Adrenal gland (tissue), 12 donors: ENCODE data around the gene IDH1. TPM values are rescaled to one million over a fixed set of nuclear protein-coding genes. Genes with fewer than 3 reads are reported as not detected.

ENCODE experiments used
- DNase-seq, 7 donors: peaks; one replicate each; pipeline ENCODE4 v3.0.0-alpha.2; 2019 to 2020
- H3K27ac ChIP-seq, 5 donors: fragments of 200-600 bp; sonication (generic) in 4 of 5; 1 replicate in 3 of 5; 2 replicates in 2 of 5; pipeline versions ENCODE4 v1.5.1 to v1.8.0; 2016 to 2020; ENCODE audit warnings: mild to moderate bottlenecking in 1 of 5
- H3K27me3 ChIP-seq: fragments of 200-600 bp; 2 replicates; pipeline ENCODE4 v1.8.0; 2021
- H3K36me3 ChIP-seq, 2 donors: fragments of 200-600 bp; replicated peaks in 1 of 2; 1 replicate in 1 of 2; 2 replicates in 1 of 2; pipeline versions ENCODE4 v1.5.1 to v1.8.0; 2018 to 2022
- H3K4me1 ChIP-seq, 2 donors: fragments of 200-600 bp; replicated peaks in 1 of 2; 1 replicate in 1 of 2; 2 replicates in 1 of 2; pipeline versions ENCODE4 v1.5.1 to v1.8.0; 2018 to 2021
- H3K4me3 ChIP-seq, 4 donors: fragments of 200-600 bp; sonication (generic) in 3 of 4; one replicate each; pipeline ENCODE4 v1.5.1; 2016 to 2018
- H3K9me3 ChIP-seq, 3 donors: fragments of 200-600 bp; sonication (generic) in 1 of 3; replicated peaks in 1 of 3; 1 replicate in 2 of 3; 2 replicates in 1 of 3; pipeline versions ENCODE4 v1.5.1 to v1.8.0; 2016 to 2021
- POLR2A ChIP-seq, 2 donors: fragments of 450-650 bp; IDR thresholded peaks; one replicate each; pipeline ENCODE4 v1.6.1; 2017; ENCODE audit warnings: antibody characterized with exemption in 2 of 2, mild to moderate bottlenecking in 2 of 2, moderate library complexity in 1 of 2
- WGBS, 4 donors: extraction: QIAGEN DNeasy Blood & Tissue Kit in 2 of 4; methylation state at CpG; one replicate each; pipeline versions ENCODE4 v1.1.5 to v1.1.7; 2013 to 2017; 5-methylcytosine and 5-hydroxymethylcytosine counted together
- intact Hi-C, 2 donors: fragments of 100-400 bp; cut with DNase I; formaldehyde crosslinking; loops; one replicate each; pipeline versions ENCODE4 v1.14.1 to v1.15.0; 2022 to 2023
- polyA plus RNA-seq, 3 donors: library from polyadenylated mRNA; stranded (reverse); fragments of 200-250 nt in 2 of 3; fragments of 350-450 nt in 1 of 3; fragmentation: Illumina TruSeq in 1 of 3; extraction: RNeasy Lipid Tissue Mini Kit (QIAGEN cat#74804) in 1 of 3; gene quantifications; one replicate each; pipeline ENCODE4 v1.2.3, GENCODE V29; 2013 to 2014
- total RNA-seq, 9 donors: library from RNA; depleted of rRNA in 4 of 9; stranded (reverse); fragments of >200 nt in 4 of 9; fragments of 120-200 nt in 1 of 9; fragmentation: NEBNext Ultra II Directional in 1 of 9; extraction: Animal tissue kit (Norgen Biotek cat#: 25700) in 1 of 9; gene quantifications; one replicate each; pipeline versions ENCODE4 v1.1.0 to v1.2.4, GENCODE V29; 2013 to 2023
- TF ChIP-seq, protein P1 (sequence below), 6 experiments: fragments of 450-650 bp in 4 of 6; fragments of 200-600 bp in 2 of 6; sonication (generic) in 1 of 6; IDR thresholded peaks; 1 replicate in 5 of 6; 2 replicates in 1 of 6; pipeline versions ENCODE4 v1.5.1 to v1.8.0; 2016 to 2021; ENCODE audit warnings: antibody characterized with exemption in 6 of 6, mild to moderate bottlenecking in 2 of 6, moderate library complexity in 1 of 6
- donor health status: healthy with polysubstance abuse.
- donor health status: Bipolar disorder and iron deficiency.
- donor health status: DM: yes; HTN: yes; CAD: no.
- donor health status: DM: no; HTN: no; CAD: no.
- donor health status: DM: no; HTN: no; CAD: no.
- donor health status: DM: yes; HTN: yes; CAD: no.

Gene IDH1
- total and polyA plus RNA-seq, 12 donors, result 82.8 to 937 (median 488) TPM

GRCh38 chr2:208294482-208295024 lies 39.7 kb upstream of the IDH1 start:
- H3K4me1 ChIP-seq, result no peaks in the 10 kb centered on the region
- no peak overlapping the region for H3K27ac ChIP-seq
- no peaks in the 10 kb centered on the region for H3K27me3 ChIP-seq
- intact Hi-C loops, result no loop called here
- no peak for TF ChIP-seq POLR2A (IDR thresholded peaks at IDR 0.05)
- TF ChIP-seq, protein P1, sequence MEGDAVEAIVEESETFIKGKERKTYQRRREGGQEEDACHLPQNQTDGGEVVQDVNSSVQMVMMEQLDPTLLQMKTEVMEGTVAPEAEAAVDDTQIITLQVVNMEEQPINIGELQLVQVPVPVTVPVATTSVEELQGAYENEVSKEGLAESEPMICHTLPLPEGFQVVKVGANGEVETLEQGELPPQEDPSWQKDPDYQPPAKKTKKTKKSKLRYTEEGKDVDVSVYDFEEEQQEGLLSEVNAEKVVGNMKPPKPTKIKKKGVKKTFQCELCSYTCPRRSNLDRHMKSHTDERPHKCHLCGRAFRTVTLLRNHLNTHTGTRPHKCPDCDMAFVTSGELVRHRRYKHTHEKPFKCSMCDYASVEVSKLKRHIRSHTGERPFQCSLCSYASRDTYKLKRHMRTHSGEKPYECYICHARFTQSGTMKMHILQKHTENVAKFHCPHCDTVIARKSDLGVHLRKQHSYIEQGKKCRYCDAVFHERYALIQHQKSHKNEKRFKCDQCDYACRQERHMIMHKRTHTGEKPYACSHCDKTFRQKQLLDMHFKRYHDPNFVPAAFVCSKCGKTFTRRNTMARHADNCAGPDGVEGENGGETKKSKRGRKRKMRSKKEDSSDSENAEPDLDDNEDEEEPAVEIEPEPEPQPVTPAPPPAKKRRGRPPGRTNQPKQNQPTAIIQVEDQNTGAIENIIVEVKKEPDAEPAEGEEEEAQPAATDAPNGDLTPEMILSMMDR (IDR thresholded peaks at IDR 0.05), result no peak
- H3K4me3 ChIP-seq, result no peak overlapping the region
- 68 to 82% (median 77%) methylated on average over 4 of the region's 4 CpGs for WGBS, 4 donors
- DNase-seq, result no peak
- H3K9me3 ChIP-seq, result no peaks in the 10 kb centered on the region
- peaks cover 0 to 22% of the 10 kb centered on the region in 2 donors for H3K36me3 ChIP-seq

DNA sequence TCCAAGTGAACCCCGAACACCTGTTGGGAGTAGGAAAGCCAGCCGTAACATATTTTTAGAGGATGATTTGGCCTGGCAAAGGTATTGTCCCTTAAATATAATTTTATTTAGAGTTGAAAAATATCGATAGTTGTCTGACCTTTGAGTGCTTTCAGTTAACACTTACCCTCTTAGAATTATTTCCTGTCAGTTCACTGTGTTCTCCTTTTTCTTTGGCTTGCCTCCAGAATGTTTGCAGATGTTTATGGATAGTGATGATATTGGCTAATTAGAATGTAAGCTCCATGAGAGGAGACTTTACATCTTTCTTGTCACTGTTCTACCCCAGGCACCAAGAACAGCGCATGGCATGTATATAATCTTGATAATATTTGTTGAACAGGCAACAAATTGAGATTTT lies 31.0 kb upstream of the IDH1 start:
- no peaks in the 10 kb centered on the region for H3K27me3 ChIP-seq
- 60 to 73% (median 70%) methylated on average over 4 of the region's 4 CpGs for WGBS, 4 donors
- intact Hi-C loops, result no loop called here
- H3K4me1 ChIP-seq, result peaks cover 0 to 10% of the 10 kb centered on the region in 2 donors
- H3K4me3 ChIP-seq, result no peak overlapping the region
- TF ChIP-seq, protein P1 (IDR thresholded peaks at IDR 0.05), result no peak
- TF ChIP-seq POLR2A (IDR thresholded peaks at IDR 0.05), result no peak
- no peak for DNase-seq
- H3K36me3 ChIP-seq, result peaks cover 0 to 39% of the 10 kb centered on the region in 2 donors
- H3K27ac ChIP-seq, result no peak overlapping the region
- no peaks in the 10 kb centered on the region for H3K9me3 ChIP-seq

- Histone ChIP-seq H3K27ac (no peak overlapping the region), H3K4me1 (peaks cover 0 to 14% of the 10 kb centered on the region in 2 donors), H3K9me3 (no peaks in the 10 kb centered on the region), H3K27me3 (no peaks in the 10 kb centered on the region), H3K4me3 (no peak overlapping the region), H3K36me3 (peaks cover 0 to 41% of the 10 kb centered on the region in 2 donors)
- intact Hi-C loops, result no loop called here
- no peak for DNase-seq
- TF ChIP-seq POLR2A (IDR thresholded peaks at IDR 0.05), result no peak
- TF ChIP-seq, protein P1 (IDR thresholded peaks at IDR 0.05), result no peak
- WGBS, 4 donors, result 55 to 70% (median 59%) methylated on average over 3 of the region's 3 CpGs
Measured at GRCh38 chr2:208280933-208281332, 26.1 kb upstream of the IDH1 start.

DNA sequence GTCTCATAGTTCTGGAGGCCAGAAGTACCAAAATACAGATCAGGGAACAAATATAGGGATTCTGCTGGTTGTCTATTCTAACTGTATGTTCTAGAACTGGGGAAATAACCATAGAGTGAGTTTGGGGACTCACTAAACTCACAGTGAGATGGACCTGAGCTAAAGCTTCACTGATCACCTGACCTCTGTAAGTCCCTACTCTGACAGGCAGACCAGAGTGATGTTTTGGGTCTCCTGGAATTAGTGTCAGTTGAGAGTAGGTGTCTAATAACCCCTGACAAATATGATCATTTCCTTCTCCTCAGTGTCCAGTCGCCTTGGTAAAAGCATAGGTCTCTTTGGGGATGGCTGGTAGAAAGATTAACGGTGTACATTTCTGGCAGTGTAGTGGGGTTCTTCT lies 25.4 kb upstream of the IDH1 start:
- TF ChIP-seq, protein P1 (IDR thresholded peaks at IDR 0.05), result no peak
- no peak for TF ChIP-seq POLR2A (IDR thresholded peaks at IDR 0.05)
- Histone ChIP-seq H3K36me3 (peaks cover 0 to 41% of the 10 kb centered on the region in 2 donors), H3K27ac (no peak overlapping the region), H3K4me1 (peaks cover 0 to 14% of the 10 kb centered on the region in 2 donors), H3K4me3 (no peak overlapping the region), H3K27me3 (no peaks in the 10 kb centered on the region), H3K9me3 (no peaks in the 10 kb centered on the region)
- WGBS, 4 donors, result 89 to 95% (median 93%) methylated on average over 2 of the region's 2 CpGs
- no peak for DNase-seq
- intact Hi-C loops, result no loop called here
